ENCODE data around the gene SIAE.

SIAE gene

GRCh38 chr11:124662106-124662505, 11.4 kb downstream of the SIAE start:
- Histone ChIP-seq H2BK5ac (ENCODE audit: low read depth, low read length, poor library complexity, severe bottlenecking) (no peak overlapping the region), H3K4me2 (ENCODE audit: low read length, poor library complexity, severe bottlenecking) (no peak overlapping the region), H3K79me1 (replicated peaks; ENCODE audit: low read length, poor library complexity, severe bottlenecking) (no peaks in the 10 kb centered on the region), H2BK15ac (ENCODE audit: low read depth, poor library complexity, severe bottlenecking) (no peak overlapping the region), H3K4ac (ENCODE audit: low read depth in 1 of 2, low read length in 2 of 2) (no peak overlapping the region), H3K9ac (ENCODE audit: low read length) (no peak overlapping the region), H3K36me3 (ENCODE audit: control insufficient read depth in 1 of 2, insufficient read depth in 2 of 2, low read depth in 1 of 2, low read length in 2 of 2) (peaks cover 0 to 10% of the 10 kb centered on the region in 2 experiments), H2BK120ac (ENCODE audit: low read depth, low read length) (no peak overlapping the region), H2AFZ (ENCODE audit: low read depth, low read length) (no peak overlapping the region), H3K9me3 (ENCODE audit: control insufficient read depth, low read length) (no peaks in the 10 kb centered on the region), H3K27me3 (ENCODE audit: control insufficient read depth in 1 of 2, insufficient read depth in 1 of 2, low read length in 2 of 2) (peaks cover 0 to 8% of the 10 kb centered on the region in 2 experiments), H3K14ac (ENCODE audit: low read length in 2 of 2) (no peak overlapping the region), H3K4me3 (ENCODE audit: insufficient read depth in 1 of 2, low read depth in 1 of 2, low read length in 2 of 2) (no peak overlapping the region), H2AK5ac (ENCODE audit: low read length, severe bottlenecking) (no peak overlapping the region), H3K4me1 (ENCODE audit: control insufficient read depth, insufficient read depth, low read depth, low read length) (no peaks in the 10 kb centered on the region), H2BK12ac (ENCODE audit: low read length in 2 of 2) (no peak overlapping the region), H4K91ac (ENCODE audit: low read length) (no peak overlapping the region), H4K8ac (ENCODE audit: low read length) (no peak overlapping the region), H3K23ac (ENCODE audit: low read length in 2 of 2) (no peak overlapping the region), H3K18ac (ENCODE audit: low read depth in 1 of 2, low read length in 2 of 2) (no peak overlapping the region), H3K27ac (ENCODE audit: low read length, poor library complexity, severe bottlenecking) (no peak overlapping the region)
- 86% methylated on average over 4 of the region's 4 CpGs for WGBS
- no peak for DNase-seq

DNA sequence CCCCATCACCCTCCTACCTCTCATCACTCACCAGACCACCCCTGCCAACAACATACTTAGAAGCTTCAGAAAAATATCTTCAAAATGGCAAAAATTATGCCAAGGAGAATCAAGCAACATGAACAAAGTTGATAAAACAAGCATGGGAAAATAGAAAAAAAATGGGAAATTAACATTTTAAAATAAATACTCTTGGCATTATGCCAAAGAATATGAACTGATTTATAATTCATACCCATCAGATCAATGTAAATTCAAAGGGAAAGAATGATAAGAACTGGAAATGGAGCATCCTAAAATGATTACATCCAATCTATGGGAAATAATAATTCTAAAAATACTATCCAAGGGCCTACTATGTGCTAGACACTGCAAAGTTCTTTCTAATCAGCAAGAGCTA, 12.0 kb downstream of the SIAE start:
- Histone ChIP-seq H3K23ac (ENCODE audit: low read length in 2 of 2) (no peak overlapping the region), H2BK12ac (ENCODE audit: low read length in 2 of 2) (no peak overlapping the region), H3K9me3 (ENCODE audit: control insufficient read depth, low read length) (no peaks in the 10 kb centered on the region), H2BK15ac (ENCODE audit: low read depth, poor library complexity, severe bottlenecking) (no peak overlapping the region), H4K91ac (ENCODE audit: low read length) (no peak overlapping the region), H3K4me3 (ENCODE audit: insufficient read depth in 1 of 2, low read depth in 1 of 2, low read length in 2 of 2) (no peak overlapping the region), H3K4me1 (ENCODE audit: control insufficient read depth, insufficient read depth, low read depth, low read length) (peaks cover 4% of the 10 kb centered on the region), H3K18ac (ENCODE audit: low read depth in 1 of 2, low read length in 2 of 2) (no peak overlapping the region), H3K9ac (ENCODE audit: low read length) (no peak overlapping the region), H3K4me2 (ENCODE audit: low read length, poor library complexity, severe bottlenecking) (no peak overlapping the region), H4K8ac (ENCODE audit: low read length) (no peak overlapping the region), H2AFZ (ENCODE audit: low read depth, low read length) (no peak overlapping the region), H2AK5ac (ENCODE audit: low read length, severe bottlenecking) (no peak overlapping the region), H3K27ac (ENCODE audit: low read length, poor library complexity, severe bottlenecking) (no peak overlapping the region), H2BK5ac (ENCODE audit: low read depth, low read length, poor library complexity, severe bottlenecking) (no peak overlapping the region), H3K79me1 (replicated peaks; ENCODE audit: low read length, poor library complexity, severe bottlenecking) (no peaks in the 10 kb centered on the region), H3K14ac (ENCODE audit: low read length in 2 of 2) (no peak overlapping the region), H3K4ac (ENCODE audit: low read depth in 1 of 2, low read length in 2 of 2) (no peak overlapping the region), H3K27me3 (ENCODE audit: control insufficient read depth in 1 of 2, insufficient read depth in 1 of 2, low read length in 2 of 2) (peaks cover 0 to 14% of the 10 kb centered on the region in 2 experiments), H3K36me3 (ENCODE audit: control insufficient read depth in 1 of 2, insufficient read depth in 2 of 2, low read depth in 1 of 2, low read length in 2 of 2) (peaks cover 0 to 8% of the 10 kb centered on the region in 2 experiments), H2BK120ac (ENCODE audit: low read depth, low read length) (no peak overlapping the region)
- DNase-seq, result no peak

GRCh38 chr11:124658986-124659385, 14.6 kb downstream of the SIAE start:
- Histone ChIP-seq H2BK5ac (ENCODE audit: low read depth, low read length, poor library complexity, severe bottlenecking) (no peak overlapping the region), H3K9ac (ENCODE audit: low read length) (no peak overlapping the region), H2AK5ac (ENCODE audit: low read length, severe bottlenecking) (no peak overlapping the region), H2BK120ac (ENCODE audit: low read depth, low read length) (no peak overlapping the region), H4K91ac (ENCODE audit: low read length) (no peak overlapping the region), H2AFZ (ENCODE audit: low read depth, low read length) (no peak overlapping the region), H3K4me2 (ENCODE audit: low read length, poor library complexity, severe bottlenecking) (no peak overlapping the region), H2BK15ac (ENCODE audit: low read depth, poor library complexity, severe bottlenecking) (no peak overlapping the region), H3K4me3 (ENCODE audit: insufficient read depth in 1 of 2, low read depth in 1 of 2, low read length in 2 of 2) (no peak overlapping the region), H3K9me3 (ENCODE audit: control insufficient read depth, low read length) (no peaks in the 10 kb centered on the region), H3K36me3 (ENCODE audit: control insufficient read depth in 1 of 2, insufficient read depth in 2 of 2, low read depth in 1 of 2, low read length in 2 of 2) (peaks cover 0 to 5% of the 10 kb centered on the region in 2 experiments), H3K4me1 (ENCODE audit: control insufficient read depth, insufficient read depth, low read depth, low read length) (peaks cover 4% of the 10 kb centered on the region), H4K8ac (ENCODE audit: low read length) (no peak overlapping the region), H3K18ac (ENCODE audit: low read depth in 1 of 2, low read length in 2 of 2) (no peak overlapping the region), H3K27me3 (ENCODE audit: control insufficient read depth in 1 of 2, insufficient read depth in 1 of 2, low read length in 2 of 2) (peaks cover 0 to 14% of the 10 kb centered on the region in 2 experiments), H3K79me1 (replicated peaks; ENCODE audit: low read length, poor library complexity, severe bottlenecking) (no peaks in the 10 kb centered on the region), H3K4ac (ENCODE audit: low read depth in 1 of 2, low read length in 2 of 2) (no peak overlapping the region), H2BK12ac (ENCODE audit: low read length in 2 of 2) (no peak overlapping the region), H3K14ac (ENCODE audit: low read length in 2 of 2) (no peak overlapping the region), H3K27ac (ENCODE audit: low read length, poor library complexity, severe bottlenecking) (no peak overlapping the region), H3K23ac (ENCODE audit: low read length in 2 of 2) (no peak overlapping the region)
- no peak for DNase-seq
- 88% methylated on average over 1 of the region's 1 CpG for WGBS

DNA sequence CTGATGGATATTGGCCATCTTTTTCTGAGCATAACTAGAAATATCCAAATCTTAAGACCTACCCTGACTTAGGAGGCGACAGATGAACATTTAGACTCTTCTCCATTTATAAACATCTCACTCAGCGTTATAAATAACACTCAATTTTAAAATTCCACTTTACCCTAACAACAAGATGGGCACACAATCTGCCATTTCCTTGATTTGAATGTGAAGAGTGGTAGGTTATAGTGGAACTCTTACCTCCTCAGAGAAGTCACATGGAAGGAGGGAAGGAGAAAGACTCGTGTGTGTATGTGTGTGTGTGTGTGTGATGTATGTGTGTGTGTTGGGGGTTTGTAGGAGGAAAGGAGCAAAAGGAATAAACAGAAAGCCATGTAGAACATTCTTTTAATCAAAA, 15.0 kb downstream of the SIAE start:
- Histone ChIP-seq H3K4ac (ENCODE audit: low read depth in 1 of 2, low read length in 2 of 2) (no peak overlapping the region), H3K14ac (ENCODE audit: low read length in 2 of 2) (no peak overlapping the region), H2BK12ac (ENCODE audit: low read length in 2 of 2) (no peak overlapping the region), H2BK5ac (ENCODE audit: low read depth, low read length, poor library complexity, severe bottlenecking) (no peak overlapping the region), H4K91ac (ENCODE audit: low read length) (no peak overlapping the region), H3K23ac (ENCODE audit: low read length in 2 of 2) (no peak overlapping the region), H3K4me3 (ENCODE audit: insufficient read depth in 1 of 2, low read depth in 1 of 2, low read length in 2 of 2) (no peak overlapping the region), H3K4me2 (ENCODE audit: low read length, poor library complexity, severe bottlenecking) (no peak overlapping the region), H2AK5ac (ENCODE audit: low read length, severe bottlenecking) (no peak overlapping the region), H4K8ac (ENCODE audit: low read length) (no peak overlapping the region), H2BK120ac (ENCODE audit: low read depth, low read length) (no peak overlapping the region), H3K18ac (ENCODE audit: low read depth in 1 of 2, low read length in 2 of 2) (no peak overlapping the region), H2AFZ (ENCODE audit: low read depth, low read length) (no peak overlapping the region), H3K36me3 (ENCODE audit: control insufficient read depth in 1 of 2, insufficient read depth in 2 of 2, low read depth in 1 of 2, low read length in 2 of 2) (peaks cover 0 to 5% of the 10 kb centered on the region in 2 experiments), H3K27me3 (ENCODE audit: control insufficient read depth in 1 of 2, insufficient read depth in 1 of 2, low read length in 2 of 2) (peaks cover 0 to 14% of the 10 kb centered on the region in 2 experiments), H3K9me3 (ENCODE audit: control insufficient read depth, low read length) (no peaks in the 10 kb centered on the region), H3K79me1 (replicated peaks; ENCODE audit: low read length, poor library complexity, severe bottlenecking) (no peaks in the 10 kb centered on the region), H3K4me1 (ENCODE audit: control insufficient read depth, insufficient read depth, low read depth, low read length) (peaks cover 4% of the 10 kb centered on the region), H3K9ac (ENCODE audit: low read length) (no peak overlapping the region), H2BK15ac (ENCODE audit: low read depth, poor library complexity, severe bottlenecking) (no peak overlapping the region), H3K27ac (ENCODE audit: low read length, poor library complexity, severe bottlenecking) (no peak overlapping the region)
- 96% methylated on average over 2 of the region's 3 CpGs for WGBS
- no peak for DNase-seq
